ENCODE results near the gene CACHD1.

The CACHD1 gene

DNA sequence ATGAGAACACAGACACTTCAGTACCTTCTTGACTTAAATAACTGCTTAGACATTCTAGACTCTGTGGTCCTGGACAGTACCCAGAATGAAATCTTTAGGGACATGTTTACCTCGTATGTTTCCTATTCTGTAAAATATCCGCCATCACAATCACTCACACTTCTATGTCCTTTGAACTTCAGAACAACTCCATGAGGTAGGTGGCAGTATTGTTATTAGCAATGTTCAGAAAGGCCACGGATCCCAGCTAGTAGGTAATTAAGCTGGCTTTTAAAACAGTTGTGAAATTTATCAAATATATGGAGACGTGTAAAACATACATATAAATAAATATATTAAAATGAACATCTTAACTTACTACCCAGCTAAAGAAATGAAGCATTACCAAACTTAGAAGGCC, 83.4 kb downstream of the CACHD1 start:
- DNase-seq = no peak
- Histone ChIP-seq H3K4me3 (ENCODE audit: low read depth, low read length) (no peak overlapping the region), H3K9me3 (ENCODE audit: severe bottlenecking) (no peaks in the 10 kb centered on the region), H3K36me3 (no peaks in the 10 kb centered on the region), H3K27ac (no peak overlapping the region), H3K27me3 (ENCODE audit: insufficient read depth, low read depth, severe bottlenecking) (no peaks in the 10 kb centered on the region)
- TF ChIP-seq, protein P1, sequence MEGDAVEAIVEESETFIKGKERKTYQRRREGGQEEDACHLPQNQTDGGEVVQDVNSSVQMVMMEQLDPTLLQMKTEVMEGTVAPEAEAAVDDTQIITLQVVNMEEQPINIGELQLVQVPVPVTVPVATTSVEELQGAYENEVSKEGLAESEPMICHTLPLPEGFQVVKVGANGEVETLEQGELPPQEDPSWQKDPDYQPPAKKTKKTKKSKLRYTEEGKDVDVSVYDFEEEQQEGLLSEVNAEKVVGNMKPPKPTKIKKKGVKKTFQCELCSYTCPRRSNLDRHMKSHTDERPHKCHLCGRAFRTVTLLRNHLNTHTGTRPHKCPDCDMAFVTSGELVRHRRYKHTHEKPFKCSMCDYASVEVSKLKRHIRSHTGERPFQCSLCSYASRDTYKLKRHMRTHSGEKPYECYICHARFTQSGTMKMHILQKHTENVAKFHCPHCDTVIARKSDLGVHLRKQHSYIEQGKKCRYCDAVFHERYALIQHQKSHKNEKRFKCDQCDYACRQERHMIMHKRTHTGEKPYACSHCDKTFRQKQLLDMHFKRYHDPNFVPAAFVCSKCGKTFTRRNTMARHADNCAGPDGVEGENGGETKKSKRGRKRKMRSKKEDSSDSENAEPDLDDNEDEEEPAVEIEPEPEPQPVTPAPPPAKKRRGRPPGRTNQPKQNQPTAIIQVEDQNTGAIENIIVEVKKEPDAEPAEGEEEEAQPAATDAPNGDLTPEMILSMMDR (IDR thresholded peaks at IDR 0.05; ENCODE audit: low read depth, low read length) = no peak

DNA sequence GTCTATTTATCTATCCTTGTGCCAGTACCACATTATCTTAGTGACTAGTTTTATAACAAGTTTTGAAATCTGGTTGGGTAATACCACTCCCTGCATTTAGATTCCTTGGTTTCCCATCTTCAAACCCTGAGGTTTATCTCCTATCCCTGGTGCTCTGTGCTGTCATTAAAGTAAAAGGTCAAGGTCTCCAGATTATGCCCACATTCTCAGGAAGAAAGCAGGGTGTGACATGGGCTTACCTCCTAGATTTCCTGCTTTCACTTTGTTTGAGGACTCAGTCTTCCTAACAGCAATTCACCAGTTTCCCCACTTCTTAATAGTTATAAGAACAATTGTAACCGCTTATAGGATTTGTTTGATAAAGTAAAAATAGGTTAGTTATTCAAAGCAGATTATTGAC, 86.0 kb downstream of the CACHD1 start:
- Histone ChIP-seq H3K27ac (no peak overlapping the region), H3K36me3 (no peaks in the 10 kb centered on the region), H3K27me3 (ENCODE audit: insufficient read depth, low read depth, severe bottlenecking) (no peaks in the 10 kb centered on the region), H3K4me3 (ENCODE audit: low read depth, low read length) (no peak overlapping the region), H3K9me3 (ENCODE audit: severe bottlenecking) (no peaks in the 10 kb centered on the region)
- no peak for DNase-seq
- TF ChIP-seq, protein P1 (IDR thresholded peaks at IDR 0.05; ENCODE audit: low read depth, low read length) = no peak

DNA sequence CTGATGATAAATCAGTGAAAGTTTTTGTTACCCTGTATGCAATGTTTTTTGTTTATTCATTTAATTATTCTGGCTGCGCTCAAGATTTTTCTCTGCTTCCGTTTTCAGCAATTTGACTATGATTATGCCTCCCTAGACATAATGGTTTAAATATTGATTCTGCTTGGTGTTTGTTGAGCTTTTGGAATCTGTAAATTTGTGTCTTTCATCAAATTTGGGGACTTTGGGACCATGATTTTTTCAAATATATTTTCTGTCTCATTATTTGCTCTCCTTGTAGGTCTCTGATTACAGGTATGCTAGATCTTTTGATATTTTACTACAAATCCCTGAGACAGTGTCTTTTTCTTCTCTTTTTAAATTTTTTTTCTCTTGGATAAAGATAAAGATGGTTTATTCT, 92.1 kb downstream of the CACHD1 start:
- Histone ChIP-seq H3K4me3 (ENCODE audit: low read depth, low read length) (no peak overlapping the region), H3K27ac (no peak overlapping the region), H3K27me3 (ENCODE audit: insufficient read depth, low read depth, severe bottlenecking) (no peaks in the 10 kb centered on the region), H3K9me3 (ENCODE audit: severe bottlenecking) (no peaks in the 10 kb centered on the region), H3K36me3 (no peaks in the 10 kb centered on the region)
- TF ChIP-seq, protein P1 (IDR thresholded peaks at IDR 0.05; ENCODE audit: low read depth, low read length) = no peak
- no peak for DNase-seq

DNA sequence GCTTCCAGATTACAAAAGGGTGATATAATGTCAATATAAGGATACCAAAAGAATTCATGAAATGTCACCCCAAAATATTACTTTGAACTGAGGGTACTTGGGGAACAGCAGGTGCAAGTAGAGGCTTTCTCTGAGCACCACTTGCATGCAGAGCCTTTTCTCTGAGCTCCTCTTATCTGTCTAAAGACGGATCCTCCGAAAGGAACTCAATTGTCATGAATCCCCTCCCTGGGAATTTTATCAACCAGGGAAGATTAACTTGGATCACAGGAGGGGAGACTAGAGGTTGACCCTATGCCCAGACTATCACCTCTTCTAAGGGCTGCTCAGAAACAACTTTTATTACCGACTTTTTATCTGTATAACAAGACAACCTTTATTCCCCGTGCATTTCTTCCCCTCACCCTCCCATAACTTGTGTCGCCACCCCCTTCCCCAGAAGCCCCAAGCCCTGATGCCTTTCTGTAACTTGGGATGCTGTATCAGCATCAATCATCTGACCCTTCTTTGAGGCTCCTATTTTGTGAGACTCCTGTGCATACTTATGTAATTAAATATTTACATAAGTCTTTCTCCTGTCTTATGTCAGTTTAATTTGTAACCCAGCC, 94.1 kb downstream of the CACHD1 start:
- Histone ChIP-seq H3K27me3 (ENCODE audit: insufficient read depth, low read depth, severe bottlenecking) (no peaks in the 10 kb centered on the region), H3K36me3 (no peaks in the 10 kb centered on the region), H3K9me3 (ENCODE audit: severe bottlenecking) (no peaks in the 10 kb centered on the region), H3K4me3 (ENCODE audit: low read depth, low read length) (no peak overlapping the region), H3K27ac (no peak overlapping the region)
- TF ChIP-seq, protein P1 (IDR thresholded peaks at IDR 0.05; ENCODE audit: low read depth, low read length) = no peak
- no peak for DNase-seq

DNA sequence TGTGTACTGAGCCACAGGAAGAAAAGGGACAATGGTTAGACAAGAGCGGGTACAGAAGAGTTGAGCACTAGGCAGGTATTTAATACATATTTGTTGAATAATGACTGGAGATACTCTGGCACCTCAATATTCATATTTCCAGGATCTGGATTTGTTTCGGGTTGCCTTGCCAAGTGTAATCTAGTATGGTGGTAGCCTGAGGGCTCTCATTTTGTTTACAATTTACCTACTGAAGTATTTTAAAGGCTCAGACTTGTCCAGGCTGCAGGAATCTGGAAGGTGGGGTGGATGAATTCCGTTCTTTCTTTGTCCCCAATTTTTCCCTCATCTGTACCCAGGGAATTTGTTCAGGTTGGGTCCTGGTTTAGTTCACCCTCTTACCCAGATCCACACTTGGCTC, 95.0 kb downstream of the CACHD1 start:
- Histone ChIP-seq H3K27ac (no peak overlapping the region), H3K36me3 (no peaks in the 10 kb centered on the region), H3K9me3 (ENCODE audit: severe bottlenecking) (no peaks in the 10 kb centered on the region), H3K27me3 (ENCODE audit: insufficient read depth, low read depth, severe bottlenecking) (no peaks in the 10 kb centered on the region), H3K4me3 (ENCODE audit: low read depth, low read length) (no peak overlapping the region)
- TF ChIP-seq, protein P1 (IDR thresholded peaks at IDR 0.05; ENCODE audit: low read depth, low read length) = no peak
- DNase-seq = no peak
